Measurements from ENCODE around the gene SMAP1. TPM values are rescaled to one million over a fixed set of nuclear protein-coding genes. Genes with fewer than 3 reads are reported as not detected.
"Not testable (repeated sequence)": the region's sequence is repeated elsewhere in the genome, so short reads cannot be mapped to it uniquely, and the experiment has no call there.

The SMAP1 gene
- total RNA-seq, 1 donor from 2014 or later, result 21.9 TPM

GRCh38 chr6:70740746-70741145 lies 73.1 kb downstream of the SMAP1 start:
- DNase-seq (ENCODE audit: low spot score), result not testable (repeated sequence)

GRCh38 chr6:70742462-70742861 lies 74.8 kb downstream of the SMAP1 start:
- DNase-seq (ENCODE audit: low spot score), result not testable (repeated sequence)

GRCh38 chr6:70753870-70754380 lies 86.2 kb downstream of the SMAP1 start:
- DNase-seq (ENCODE audit: low spot score), result no peak

GRCh38 chr6:70758883-70759282 lies 91.2 kb downstream of the SMAP1 start:
- no peak for DNase-seq (ENCODE audit: low spot score)

GRCh38 chr6:70763754-70764510 lies 96.2 kb downstream of the SMAP1 start:
- DNase-seq (ENCODE audit: low spot score), result no peak

- DNase-seq (ENCODE audit: low spot score), result no peak
Observed at GRCh38 chr6:70764706-70765105, 97.0 kb downstream of the SMAP1 start.

- DNase-seq (ENCODE audit: low spot score), result not testable (repeated sequence)
Observed at GRCh38 chr6:70771351-70771750, 103.7 kb downstream of the SMAP1 start.

GRCh38 chr6:70779934-70780333 lies 112.3 kb downstream of the SMAP1 start:
- no peak for DNase-seq (ENCODE audit: low spot score)

- DNase-seq (ENCODE audit: low spot score), result no peak
Observed at GRCh38 chr6:70790483-70791224, 123.0 kb downstream of the SMAP1 start.

GRCh38 chr6:70797625-70798024 lies 129.9 kb downstream of the SMAP1 start:
- no peak for DNase-seq (ENCODE audit: low spot score)

- no peak for DNase-seq (ENCODE audit: low spot score)
Observed at GRCh38 chr6:70806086-70806485, 138.4 kb downstream of the SMAP1 start.

GRCh38 chr6:70811788-70812187 lies 144.1 kb downstream of the SMAP1 start:
- DNase-seq (ENCODE audit: low spot score), result no peak

- DNase-seq (ENCODE audit: low spot score), result no peak
Observed at GRCh38 chr6:70813885-70814284, 146.2 kb downstream of the SMAP1 start.

- DNase-seq (ENCODE audit: low spot score), result no peak
Observed at GRCh38 chr6:70819646-70820045, 152.0 kb downstream of the SMAP1 start.

- no peak for DNase-seq (ENCODE audit: low spot score)
Observed at GRCh38 chr6:70820778-70821177, 153.1 kb downstream of the SMAP1 start.

GRCh38 chr6:70821751-70822150 lies 154.1 kb downstream of the SMAP1 start:
- no peak for DNase-seq (ENCODE audit: low spot score)

GRCh38 chr6:70823651-70824050 lies 156.0 kb downstream of the SMAP1 start:
- no peak for DNase-seq (ENCODE audit: low spot score)

GRCh38 chr6:70831427-70831826 lies 163.7 kb downstream of the SMAP1 start:
- DNase-seq (ENCODE audit: low spot score), result no peak

- DNase-seq (ENCODE audit: low spot score), result no peak
Observed at GRCh38 chr6:70834520-70834919, 166.8 kb downstream of the SMAP1 start.

- no peak for DNase-seq (ENCODE audit: low spot score)
Observed at GRCh38 chr6:70838907-70839285, 171.2 kb downstream of the SMAP1 start.

- no peak for DNase-seq (ENCODE audit: low spot score)
Observed at GRCh38 chr6:70839286-70840266, 171.9 kb downstream of the SMAP1 start.

- no peak for DNase-seq (ENCODE audit: low spot score)
Observed at GRCh38 chr6:70841112-70841511, 173.4 kb downstream of the SMAP1 start.
